CD4-positive, CD25-positive, alpha-beta regulatory T cell (primary cell): ENCODE results near the gene WWOX. TPM values are rescaled to one million over a fixed set of nuclear protein-coding genes. Genes with fewer than 3 reads are reported as not detected.

Source experiments
- ATAC-seq, 2 donors: fragments of 150-1000 bp; cut with Tn5 transposase; one replicate each; pipeline ENCODE4 v1.10.0; 2021; ENCODE audit warnings: low read depth in 2 of 2, moderate number of reproducible peaks in 2 of 2, moderate library complexity in 1 of 2
- DNase-seq, 3 donors: peaks; one replicate each; pipeline versions ENCODE4 v3.0.0 to v3.0.0-alpha.2; 2012 to 2022; ENCODE audit warnings: mixed read lengths in 1 of 3
- H3K27ac ChIP-seq: one replicate; pipeline ENCODE4 v1.7.0; 2013; ENCODE audit warnings: mild to moderate bottlenecking, low read length; ENCODE audit not compliant: insufficient read depth, poor library complexity, severe bottlenecking
- H3K27me3 ChIP-seq: one replicate; pipeline ENCODE4 v1.7.0; 2013; ENCODE audit warnings: low read length; ENCODE audit not compliant: control insufficient read depth, insufficient read depth
- H3K36me3 ChIP-seq: one replicate; pipeline ENCODE4 v1.7.0; 2013; ENCODE audit warnings: mild to moderate bottlenecking, low read length, moderate library complexity; ENCODE audit not compliant: control insufficient read depth, insufficient read depth
- H3K4me1 ChIP-seq: 2 replicates; pipeline ENCODE4 v1.7.0; 2013; ENCODE audit warnings: mild to moderate bottlenecking, low read length; ENCODE audit not compliant: insufficient read depth, control insufficient read depth, poor library complexity, severe bottlenecking
- H3K4me3 ChIP-seq: one replicate; pipeline ENCODE4 v1.7.0; 2013; ENCODE audit warnings: low read depth, mild to moderate bottlenecking, low read length, moderate library complexity
- H3K9me3 ChIP-seq, 2 experiments: 1 replicate in 1 of 2; 2 replicates in 1 of 2; pipeline ENCODE4 v1.7.0; 2013; ENCODE audit warnings: low read length in 2 of 2, mild to moderate bottlenecking in 1 of 2, moderate library complexity in 1 of 2; ENCODE audit not compliant: control insufficient read depth in 2 of 2
- H3K27ac Mint-ChIP-seq, 3 donors: one replicate each; pipeline ENCODE4 v1.8.0; 2020 to 2022; ENCODE audit warnings: mild to moderate bottlenecking in 3 of 3, mixed read lengths in 3 of 3, moderate library complexity in 2 of 3
- H3K27me3 Mint-ChIP-seq: one replicate; pipeline ENCODE4 v1.8.0; 2022; ENCODE audit warnings: mild to moderate bottlenecking, mixed read lengths
- H3K36me3 Mint-ChIP-seq: one replicate; pipeline ENCODE4 v1.8.0; 2020; ENCODE audit warnings: mixed read lengths
- H3K4me1 Mint-ChIP-seq, 4 donors: one replicate each; pipeline ENCODE4 v1.8.0; 2020 to 2022; ENCODE audit warnings: mixed read lengths in 4 of 4, mild to moderate bottlenecking in 1 of 4
- H3K4me3 Mint-ChIP-seq, 4 donors: one replicate each; pipeline ENCODE4 v1.8.0; 2020 to 2022; ENCODE audit warnings: mild to moderate bottlenecking in 4 of 4, mixed read lengths in 4 of 4, moderate library complexity in 3 of 4
- H3K9me3 Mint-ChIP-seq, 7 donors: one replicate each; pipeline ENCODE4 v1.8.0; 2020 to 2022; ENCODE audit warnings: mixed read lengths in 7 of 7, mild to moderate bottlenecking in 3 of 7, moderate library complexity in 2 of 7
- polyA plus RNA-seq, 4 donors: library from polyadenylated mRNA; unstranded; fragments of 300-500 nt; fragmentation: Illumina TruSeq; gene quantifications; one replicate each; pipeline ENCODE4 v1.2.3, GENCODE V29; 2021
- total RNA-seq: library from RNA; stranded (reverse); gene quantifications from one replicate; pipeline ENCODE4 v1.2.3, GENCODE V29; 2022

The WWOX gene
- total and polyA plus RNA-seq, 5 donors from 2014 or later = 10.3 to 18.6 (median 12.8) TPM

DNA sequence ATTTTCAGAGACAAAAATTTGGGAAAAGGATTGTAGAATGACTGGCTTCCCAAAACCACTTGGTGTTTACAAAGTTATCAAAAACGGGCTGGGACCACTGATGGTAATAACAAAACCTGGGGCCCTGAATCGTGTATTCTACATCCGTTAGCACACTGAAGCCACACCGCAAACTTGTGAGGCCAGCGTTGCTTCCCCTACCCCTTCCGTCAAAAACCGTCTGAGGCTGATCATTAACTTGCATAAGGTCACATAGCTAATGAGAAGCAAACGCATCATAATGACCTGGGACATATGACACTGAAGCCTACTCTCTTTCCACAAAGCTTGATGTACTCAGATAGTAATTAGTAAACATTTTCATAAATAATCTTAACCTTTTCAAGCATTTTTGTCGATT lies 796.8 kb downstream of the WWOX start:
- Mint-ChIP-seq H3K4me3 (peak overlapping the region in 3 of 4 donors; percentile 39 to 86 (median 62)), H3K9me3 (peaks cover 0 to 2% (median 0%) of the 10 kb centered on the region in 7 donors), H3K27ac (peak overlapping the region in 1 of 3 donors; percentile 25), H3K27me3 (no peaks in the 10 kb centered on the region), H3K4me1 (peaks cover 1 to 35% (median 18%) of the 10 kb centered on the region in 4 donors), H3K36me3 (no peaks in the 10 kb centered on the region)
- DNase-seq (peak in 2 of 3 donors; percentile 36 to 51), ATAC-seq (no peak)
- Histone ChIP-seq H3K9me3 (no peaks in the 10 kb centered on the region), H3K27me3 (no peaks in the 10 kb centered on the region), H3K4me1 (peaks cover 8% of the 10 kb centered on the region), H3K27ac (no peak overlapping the region), H3K36me3 (no peaks in the 10 kb centered on the region), H3K4me3 (peak overlapping the region; percentile 15)

- Mint-ChIP-seq H3K9me3 (peaks cover 0 to 2% (median 0%) of the 10 kb centered on the region in 7 donors), H3K4me1 (peaks cover 1 to 37% (median 18%) of the 10 kb centered on the region in 4 donors), H3K27ac (no peak overlapping the region), H3K27me3 (no peaks in the 10 kb centered on the region), H3K4me3 (peak overlapping the region in 2 of 4 donors; percentile 4 to 32), H3K36me3 (no peaks in the 10 kb centered on the region)
- Histone ChIP-seq H3K9me3 (no peaks in the 10 kb centered on the region), H3K27me3 (no peaks in the 10 kb centered on the region), H3K4me1 (peaks cover 8% of the 10 kb centered on the region), H3K36me3 (no peaks in the 10 kb centered on the region), H3K4me3 (no peak overlapping the region), H3K27ac (no peak overlapping the region)
- DNase-seq (no peak), ATAC-seq (no peak)
Observed at GRCh38 chr16:78897299-78897698, 797.8 kb downstream of the WWOX start.

GRCh38 chr16:78900044-78900811 lies 800.8 kb downstream of the WWOX start:
- Histone ChIP-seq H3K9me3 (no peaks in the 10 kb centered on the region), H3K27me3 (no peaks in the 10 kb centered on the region), H3K4me1 (no peaks in the 10 kb centered on the region), H3K27ac (no peak overlapping the region), H3K36me3 (no peaks in the 10 kb centered on the region), H3K4me3 (no peak overlapping the region)
- Mint-ChIP-seq H3K9me3 (no peaks in the 10 kb centered on the region), H3K4me1 (peaks cover 1 to 26% (median 14%) of the 10 kb centered on the region in 4 donors), H3K27me3 (no peaks in the 10 kb centered on the region), H3K27ac (no peak overlapping the region), H3K4me3 (peak overlapping the region in 1 of 4 donors; percentile 35), H3K36me3 (no peaks in the 10 kb centered on the region)
- no peak for ATAC-seq
- DNase-seq = no peak

GRCh38 chr16:78900966-78901365 lies 801.5 kb downstream of the WWOX start:
- no peak overlapping the region for H3K4me3 Mint-ChIP-seq
- no peaks in the 10 kb centered on the region for H3K4me1 ChIP-seq
- no peak overlapping the region for H3K27ac ChIP-seq
- ATAC-seq (no peak), DNase-seq (no peak)
- no peaks in the 10 kb centered on the region for H3K36me3 Mint-ChIP-seq
- peaks cover 0 to 20% (median 8%) of the 10 kb centered on the region in 4 donors for H3K4me1 Mint-ChIP-seq
- H3K4me3 ChIP-seq = no peak overlapping the region
- H3K27me3 ChIP-seq = no peaks in the 10 kb centered on the region
- no peaks in the 10 kb centered on the region for H3K36me3 ChIP-seq
- no peak overlapping the region for H3K27ac Mint-ChIP-seq
- H3K9me3 Mint-ChIP-seq = no peaks in the 10 kb centered on the region
- H3K9me3 ChIP-seq = no peaks in the 10 kb centered on the region
- H3K27me3 Mint-ChIP-seq = no peaks in the 10 kb centered on the region

DNA sequence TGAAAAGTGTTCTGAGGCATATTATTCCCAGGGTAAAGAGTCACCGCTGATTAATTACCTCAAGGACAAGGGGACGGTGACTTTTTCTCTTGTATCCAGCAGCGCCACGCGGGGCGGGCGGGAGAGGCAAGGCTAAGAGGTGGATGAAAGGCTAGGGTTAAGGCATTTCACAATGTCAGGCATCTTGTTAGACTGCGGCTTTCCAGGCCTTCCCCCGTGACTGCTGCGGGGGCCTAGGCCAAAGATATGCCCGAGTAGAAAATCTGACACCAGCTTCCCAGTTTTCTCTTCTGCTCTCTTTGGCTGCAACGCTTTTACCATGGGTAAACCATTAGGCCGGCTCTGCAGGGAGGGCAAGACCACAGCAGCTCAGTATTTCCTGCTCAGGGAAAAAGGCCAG lies 802.9 kb downstream of the WWOX start:
- no peak overlapping the region for H3K4me3 Mint-ChIP-seq

DNA sequence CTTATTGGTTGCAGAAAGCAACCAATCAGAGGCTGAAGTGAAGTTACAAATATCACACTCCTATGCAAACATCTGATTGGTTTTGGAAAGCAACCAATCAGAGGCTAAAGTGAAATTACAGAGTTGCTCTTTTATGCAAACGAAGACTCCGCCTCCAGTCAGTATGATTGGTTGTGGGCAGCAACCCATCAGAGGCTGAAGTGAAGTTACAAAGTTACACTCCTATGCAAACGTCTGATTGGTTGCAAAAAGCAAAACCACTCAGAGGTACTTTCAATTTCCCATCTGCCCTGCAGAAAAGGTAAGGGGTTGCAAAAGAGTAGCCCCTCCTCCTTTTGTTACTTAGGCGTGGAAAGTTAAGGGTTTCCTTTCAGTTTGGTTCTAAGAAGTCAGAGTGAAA lies 803.8 kb downstream of the WWOX start:
- H3K9me3 Mint-ChIP-seq = no peaks in the 10 kb centered on the region
- H3K4me3 Mint-ChIP-seq = no peak overlapping the region
- Histone ChIP-seq H3K27me3 (no peaks in the 10 kb centered on the region), H3K27ac (no peak overlapping the region), H3K36me3 (no peaks in the 10 kb centered on the region), H3K9me3 (no peaks in the 10 kb centered on the region), H3K4me3 (no peak overlapping the region), H3K4me1 (no peaks in the 10 kb centered on the region)
- H3K4me1 Mint-ChIP-seq = peaks cover 0 to 11% (median 4%) of the 10 kb centered on the region in 4 donors
- no peak overlapping the region for H3K27ac Mint-ChIP-seq
- ATAC-seq (no peak), DNase-seq (peak in 1 of 3 donors; percentile 30)
- H3K36me3 Mint-ChIP-seq = no peaks in the 10 kb centered on the region
- H3K27me3 Mint-ChIP-seq = no peaks in the 10 kb centered on the region

More for the DNA sequence above, 802.9 kb downstream of the WWOX start:
- no peaks in the 10 kb centered on the region for H3K9me3 Mint-ChIP-seq
- H3K27ac Mint-ChIP-seq = no peak overlapping the region
- Histone ChIP-seq H3K9me3 (no peaks in the 10 kb centered on the region), H3K4me3 (no peak overlapping the region), H3K36me3 (no peaks in the 10 kb centered on the region), H3K27me3 (no peaks in the 10 kb centered on the region), H3K27ac (no peak overlapping the region), H3K4me1 (no peaks in the 10 kb centered on the region)
- H3K36me3 Mint-ChIP-seq = no peaks in the 10 kb centered on the region
- H3K27me3 Mint-ChIP-seq = no peaks in the 10 kb centered on the region
- DNase-seq = no peak
- ATAC-seq = no peak
- peaks cover 0 to 15% (median 6%) of the 10 kb centered on the region in 4 donors for H3K4me1 Mint-ChIP-seq

DNA sequence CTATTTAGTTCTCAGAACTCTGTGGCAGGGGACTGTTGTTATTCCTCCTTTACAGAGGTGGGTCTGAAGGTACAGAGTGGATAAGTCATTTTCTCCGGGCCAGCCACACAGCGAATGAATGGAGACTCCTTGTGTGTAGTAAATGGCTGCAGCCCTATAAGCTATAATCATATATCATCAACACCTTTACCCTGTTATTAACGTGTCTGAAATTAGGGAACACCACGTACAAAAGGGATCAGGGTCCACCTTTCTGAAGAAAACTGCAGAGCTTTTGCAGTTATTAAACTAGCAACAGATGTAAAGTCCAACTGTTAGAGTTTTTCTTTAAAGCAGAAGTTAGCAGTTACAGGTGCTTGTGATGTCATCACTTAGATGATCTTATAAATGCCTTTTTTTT lies 804.4 kb downstream of the WWOX start:
- Histone ChIP-seq H3K4me3 (no peak overlapping the region), H3K9me3 (no peaks in the 10 kb centered on the region), H3K27me3 (no peaks in the 10 kb centered on the region), H3K27ac (no peak overlapping the region), H3K36me3 (no peaks in the 10 kb centered on the region), H3K4me1 (no peaks in the 10 kb centered on the region)
- Mint-ChIP-seq H3K27me3 (no peaks in the 10 kb centered on the region), H3K9me3 (peaks cover 0 to 2% (median 0%) of the 10 kb centered on the region in 7 donors), H3K36me3 (no peaks in the 10 kb centered on the region), H3K4me1 (peaks cover 0 to 11% (median 3%) of the 10 kb centered on the region in 4 donors), H3K4me3 (no peak overlapping the region), H3K27ac (no peak overlapping the region)
- ATAC-seq (no peak), DNase-seq (no peak)

GRCh38 chr16:78906135-78906534 lies 806.7 kb downstream of the WWOX start:
- no peak overlapping the region for H3K27ac ChIP-seq
- ATAC-seq (no peak), DNase-seq (no peak)
- H3K4me3 ChIP-seq = no peak overlapping the region
- Mint-ChIP-seq H3K27ac (no peak overlapping the region), H3K9me3 (peaks cover 0 to 8% (median 2%) of the 10 kb centered on the region in 7 donors), H3K27me3 (no peaks in the 10 kb centered on the region), H3K36me3 (no peaks in the 10 kb centered on the region), H3K4me1 (peaks cover 0 to 9% (median 3%) of the 10 kb centered on the region in 4 donors), H3K4me3 (no peak overlapping the region)
- H3K36me3 ChIP-seq = no peaks in the 10 kb centered on the region
- no peaks in the 10 kb centered on the region for H3K4me1 ChIP-seq
- no peaks in the 10 kb centered on the region for H3K9me3 ChIP-seq
- H3K27me3 ChIP-seq = no peaks in the 10 kb centered on the region
